ENCODE measurements around the gene SRD5A3.

- TF ChIP-seq JUND (IDR thresholded peaks at IDR 0.05) (no peak), RAD21 (IDR thresholded peaks at IDR 0.05) (no peak), CTCF (IDR thresholded peaks at IDR 0.05; ENCODE audit: low read depth, low read length, missing input control) (no peak), SP1 (IDR thresholded peaks at IDR 0.05) (no peak), REST (IDR thresholded peaks at IDR 0.05) (no peak), EGR1 (IDR thresholded peaks at IDR 0.05; ENCODE audit: low read depth in 2 of 2) (no peak), TAF1 (conservative IDR thresholded peaks at IDR 0.05) (no peak), MAX (IDR thresholded peaks at IDR 0.05) (no peak), YY1 (IDR thresholded peaks at IDR 0.05) (no peak), ZBTB33 (IDR thresholded peaks at IDR 0.05) (no peak), HNF4G (IDR thresholded peaks at IDR 0.05) (no peak), FOXA2 (IDR thresholded peaks at IDR 0.05) (no peak)
Observed at GRCh38 chr4:55297346-55297745, 48.7 kb upstream of the SRD5A3 start.

Data from liver (tissue), 3 donors.